Ishikawa (cell line): ENCODE measurements around the gene PITPNB.

ENCODE experiments used
- CEBPB ChIP-seq: IDR thresholded peaks from 2 replicates; pipeline ENCODE4 v1.6.1; 2012
- CREB1 ChIP-seq: IDR thresholded peaks from 2 replicates; pipeline ENCODE4 v1.6.1; 2012; ENCODE audit warnings: low read depth
- EGR1 ChIP-seq: IDR thresholded peaks from 2 replicates; pipeline ENCODE4 v1.6.1; 2012
- EP300 ChIP-seq: IDR thresholded peaks from 2 replicates; pipeline ENCODE4 v1.6.1; 2012; ENCODE audit warnings: borderline replicate concordance
- FOXM1 ChIP-seq: IDR thresholded peaks from 2 replicates; pipeline ENCODE4 v1.6.1; 2012; ENCODE audit warnings: low read depth, borderline replicate concordance
- NFIC ChIP-seq: IDR thresholded peaks from 2 replicates; pipeline ENCODE4 v1.6.1; 2012
- RAD21 ChIP-seq: IDR thresholded peaks from 2 replicates; pipeline ENCODE4 v1.6.1; 2012; ENCODE audit warnings: low read depth
- TAF1 ChIP-seq: IDR thresholded peaks from 2 replicates; pipeline ENCODE4 v1.6.1; 2012; ENCODE audit warnings: low read depth, mild to moderate bottlenecking
- TCF12 ChIP-seq: IDR thresholded peaks from 2 replicates; pipeline ENCODE4 v1.6.1; 2012; ENCODE audit warnings: low read depth
- TEAD4 ChIP-seq: IDR thresholded peaks from 2 replicates; pipeline ENCODE4 v1.6.1; 2012
- YY1 ChIP-seq: IDR thresholded peaks from 2 replicates; pipeline ENCODE4 v1.6.1; 2012; ENCODE audit warnings: low read depth
- ZBTB7A ChIP-seq: IDR thresholded peaks from 2 replicates; pipeline ENCODE4 v1.6.1; 2012; ENCODE audit warnings: low read depth
- TF ChIP-seq, protein P1 (sequence below): IDR thresholded peaks from 2 replicates; pipeline ENCODE4 v1.6.1; 2012; ENCODE audit warnings: low read depth, mild to moderate bottlenecking
- TF ChIP-seq, protein P2 (sequence below): IDR thresholded peaks from 2 replicates; pipeline ENCODE4 v1.6.1; 2012
- TF ChIP-seq, protein P3 (sequence below): IDR thresholded peaks from 2 replicates; pipeline ENCODE4 v1.6.1; 2012

Gene PITPNB

DNA sequence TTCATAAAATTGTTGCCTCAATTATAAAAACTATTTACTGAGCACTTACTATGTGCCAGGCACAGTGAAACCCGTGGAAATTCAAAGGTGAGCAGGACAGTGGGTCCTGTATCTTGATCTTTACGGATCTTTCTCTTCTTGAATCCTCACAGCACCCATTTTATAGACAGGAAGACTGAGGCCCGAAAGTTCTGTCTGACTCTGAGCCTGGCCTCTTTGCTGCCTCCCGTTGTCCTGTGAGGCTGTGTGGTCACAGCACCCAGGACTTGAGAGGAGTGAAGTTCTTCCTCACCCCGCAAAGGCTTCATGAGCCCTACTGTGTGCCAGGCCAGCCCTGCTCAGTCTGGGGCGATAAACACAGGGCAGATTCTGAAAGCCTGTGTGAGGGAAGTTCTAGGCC is 104.1 kb downstream of the PITPNB start:
- TF ChIP-seq, protein P1, sequence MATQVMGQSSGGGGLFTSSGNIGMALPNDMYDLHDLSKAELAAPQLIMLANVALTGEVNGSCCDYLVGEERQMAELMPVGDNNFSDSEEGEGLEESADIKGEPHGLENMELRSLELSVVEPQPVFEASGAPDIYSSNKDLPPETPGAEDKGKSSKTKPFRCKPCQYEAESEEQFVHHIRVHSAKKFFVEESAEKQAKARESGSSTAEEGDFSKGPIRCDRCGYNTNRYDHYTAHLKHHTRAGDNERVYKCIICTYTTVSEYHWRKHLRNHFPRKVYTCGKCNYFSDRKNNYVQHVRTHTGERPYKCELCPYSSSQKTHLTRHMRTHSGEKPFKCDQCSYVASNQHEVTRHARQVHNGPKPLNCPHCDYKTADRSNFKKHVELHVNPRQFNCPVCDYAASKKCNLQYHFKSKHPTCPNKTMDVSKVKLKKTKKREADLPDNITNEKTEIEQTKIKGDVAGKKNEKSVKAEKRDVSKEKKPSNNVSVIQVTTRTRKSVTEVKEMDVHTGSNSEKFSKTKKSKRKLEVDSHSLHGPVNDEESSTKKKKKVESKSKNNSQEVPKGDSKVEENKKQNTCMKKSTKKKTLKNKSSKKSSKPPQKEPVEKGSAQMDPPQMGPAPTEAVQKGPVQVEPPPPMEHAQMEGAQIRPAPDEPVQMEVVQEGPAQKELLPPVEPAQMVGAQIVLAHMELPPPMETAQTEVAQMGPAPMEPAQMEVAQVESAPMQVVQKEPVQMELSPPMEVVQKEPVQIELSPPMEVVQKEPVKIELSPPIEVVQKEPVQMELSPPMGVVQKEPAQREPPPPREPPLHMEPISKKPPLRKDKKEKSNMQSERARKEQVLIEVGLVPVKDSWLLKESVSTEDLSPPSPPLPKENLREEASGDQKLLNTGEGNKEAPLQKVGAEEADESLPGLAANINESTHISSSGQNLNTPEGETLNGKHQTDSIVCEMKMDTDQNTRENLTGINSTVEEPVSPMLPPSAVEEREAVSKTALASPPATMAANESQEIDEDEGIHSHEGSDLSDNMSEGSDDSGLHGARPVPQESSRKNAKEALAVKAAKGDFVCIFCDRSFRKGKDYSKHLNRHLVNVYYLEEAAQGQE, result no peak
- no peak for TF ChIP-seq YY1

DNA sequence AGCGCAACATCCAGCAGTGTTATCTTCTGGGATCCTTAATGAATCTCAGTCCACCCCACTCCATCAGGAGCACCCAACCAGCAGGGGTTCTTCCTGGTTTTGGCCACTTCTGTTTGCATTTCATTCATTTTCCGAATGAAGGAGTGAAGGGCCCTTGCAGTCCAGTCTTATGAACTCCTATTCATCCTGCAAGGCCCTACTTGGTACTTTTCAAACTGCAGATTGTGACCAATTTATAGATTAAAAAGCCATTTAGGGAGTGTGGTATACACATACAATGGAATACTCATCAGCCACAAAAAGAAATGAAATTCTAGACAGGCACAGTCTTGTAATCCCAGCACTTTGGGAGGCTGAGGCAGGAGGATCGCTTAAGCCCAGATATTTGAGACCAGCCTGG is 107.3 kb downstream of the PITPNB start:
- TF ChIP-seq FOXM1 (no peak), TEAD4 (no peak), EP300 (no peak), TCF12 (no peak), ZBTB7A (no peak), NFIC (no peak), RAD21 (no peak), CEBPB (no peak)

DNA sequence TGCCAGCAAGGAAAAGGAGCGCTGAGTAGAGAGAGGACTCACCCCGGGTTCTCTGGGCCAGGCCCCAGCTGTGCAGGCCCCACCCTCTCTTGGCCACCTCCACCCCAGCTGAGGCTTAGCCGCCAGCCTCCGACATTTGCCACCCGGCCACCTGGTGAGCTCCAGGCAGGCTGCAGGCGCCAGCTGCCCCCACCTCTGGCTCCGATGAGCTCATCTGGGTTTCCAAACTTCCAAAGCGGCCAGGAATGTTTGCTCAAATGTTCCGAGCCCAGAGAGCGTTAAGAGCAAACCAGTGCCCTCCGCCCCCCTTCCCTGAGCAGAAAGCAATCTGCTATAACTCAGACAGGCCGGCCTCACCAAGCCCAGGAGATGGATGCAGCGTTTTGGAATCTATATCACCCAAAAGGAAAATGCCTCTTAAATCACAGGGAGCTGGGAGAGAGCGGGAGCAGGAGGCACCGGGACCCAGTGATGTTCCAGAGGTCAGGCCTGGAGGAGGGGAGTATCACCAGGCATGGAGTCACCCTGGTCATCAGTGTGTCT is 108.4 kb downstream of the PITPNB start:
- TF ChIP-seq TAF1 (no peak), TCF12 (no peak), NFIC (0 out of 2 replicates have a peak, but pooled peaks have one; percentile 24), EGR1 (no peak)
- TF ChIP-seq, protein P2, sequence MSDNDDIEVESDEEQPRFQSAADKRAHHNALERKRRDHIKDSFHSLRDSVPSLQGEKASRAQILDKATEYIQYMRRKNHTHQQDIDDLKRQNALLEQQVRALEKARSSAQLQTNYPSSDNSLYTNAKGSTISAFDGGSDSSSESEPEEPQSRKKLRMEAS, result no peak
- TF ChIP-seq, protein P1, result no peak

DNA sequence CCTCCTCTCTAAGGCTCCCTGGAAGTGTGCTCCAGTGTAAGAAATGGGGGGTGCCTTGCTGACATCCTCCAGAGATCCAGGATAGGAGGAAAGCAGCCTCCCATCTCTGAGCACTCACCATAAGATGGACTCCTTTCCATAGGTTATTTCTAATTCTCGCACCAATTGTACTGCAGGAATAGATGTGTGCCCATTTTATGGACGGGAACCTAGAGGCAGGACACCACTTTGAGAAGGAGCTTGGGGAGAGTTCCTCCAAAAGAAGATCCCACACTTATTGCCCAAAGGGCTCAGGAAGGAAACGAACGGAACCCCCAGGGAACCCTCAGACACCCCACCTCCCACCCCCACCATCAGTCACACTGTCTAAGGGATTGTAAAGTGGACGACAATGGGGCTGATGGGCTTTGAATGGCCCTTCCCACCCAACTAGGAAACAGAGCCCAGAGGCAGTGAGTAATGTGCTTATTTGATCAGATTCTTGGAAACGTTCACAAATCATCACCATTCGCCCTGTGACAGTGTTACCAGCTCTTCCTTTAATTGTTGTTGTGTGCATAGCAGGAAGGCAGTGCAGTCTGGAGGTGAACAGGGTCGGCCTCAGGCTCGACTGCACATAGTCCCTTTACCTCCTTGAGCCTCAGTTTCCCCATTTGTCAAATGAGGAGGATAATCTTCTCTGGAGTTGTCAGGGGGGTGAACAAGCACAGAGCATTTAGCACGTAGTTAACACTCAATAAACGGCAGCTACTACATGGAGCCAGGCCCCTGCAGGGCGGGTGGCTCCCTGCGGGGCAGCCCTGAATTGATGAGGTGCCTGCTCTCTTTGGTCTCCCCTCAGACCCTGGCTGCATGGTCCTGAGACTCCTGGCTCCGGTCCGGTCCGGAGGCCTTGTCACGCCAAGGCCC is 109.1 kb downstream of the PITPNB start:
- TF ChIP-seq RAD21, result no peak
- TF ChIP-seq, protein P1, result no peak
- no peak for TF ChIP-seq TEAD4
- TF ChIP-seq TCF12, result no peak
- TF ChIP-seq TAF1, result no peak
- no peak for TF ChIP-seq CEBPB
- no peak for TF ChIP-seq EGR1
- TF ChIP-seq, protein P2, result no peak
- no peak for TF ChIP-seq NFIC
- TF ChIP-seq FOXM1, result no peak
- no peak for TF ChIP-seq EP300
- TF ChIP-seq CREB1, result no peak
- TF ChIP-seq, protein P3, sequence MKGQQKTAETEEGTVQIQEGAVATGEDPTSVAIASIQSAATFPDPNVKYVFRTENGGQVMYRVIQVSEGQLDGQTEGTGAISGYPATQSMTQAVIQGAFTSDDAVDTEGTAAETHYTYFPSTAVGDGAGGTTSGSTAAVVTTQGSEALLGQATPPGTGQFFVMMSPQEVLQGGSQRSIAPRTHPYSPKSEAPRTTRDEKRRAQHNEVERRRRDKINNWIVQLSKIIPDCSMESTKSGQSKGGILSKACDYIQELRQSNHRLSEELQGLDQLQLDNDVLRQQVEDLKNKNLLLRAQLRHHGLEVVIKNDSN, result no peak
- no peak for TF ChIP-seq ZBTB7A
- no peak for TF ChIP-seq YY1

DNA sequence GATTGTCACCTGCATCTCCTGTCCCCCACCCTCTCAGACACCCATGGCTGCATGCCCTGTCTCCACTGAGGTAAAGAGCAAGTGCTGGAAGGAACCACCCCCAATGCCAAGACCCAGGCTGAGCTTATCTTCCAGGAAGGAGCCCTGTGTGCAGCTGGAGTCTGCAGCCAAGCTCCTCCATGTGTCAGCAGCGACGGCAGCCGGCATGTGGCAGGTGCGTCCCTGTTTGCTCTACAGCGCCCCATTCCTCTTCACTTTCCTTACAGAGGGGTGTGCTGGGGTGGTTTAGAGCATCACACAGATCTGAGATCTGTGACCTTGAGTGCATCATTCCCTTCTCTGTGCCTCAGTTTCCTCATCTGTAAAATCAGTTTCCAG is 109.8 kb downstream of the PITPNB start:
- TF ChIP-seq, protein P1, result no peak
- no peak for TF ChIP-seq TCF12
- TF ChIP-seq FOXM1, result no peak
- TF ChIP-seq CREB1, result no peak
